Activated CD4-positive, alpha-beta T cell treated with anti-CD3 and anti-CD28 coated beads, Interleukin-2, amount 10 ng/mL, durations not matched to agents 7 days and 5 days (primary cell): Measurements from ENCODE around the gene TDRKH. TPM values are rescaled to one million over a fixed set of nuclear protein-coding genes. Genes with fewer than 3 reads are reported as not detected.
"Not testable (repeated sequence)": the region's sequence is repeated elsewhere in the genome, so short reads cannot be mapped to it uniquely, and the experiment has no call there.

ENCODE experiments used
- CTCF ChIA-PET: fragments of 350-600 bp; sonication (Branson Sonifier 250); formaldehyde crosslinking; loops from one replicate; lab custom pipeline; 2021; ENCODE audit warnings: antibody characterized with exemption; lab: Charles Lee
- POLR2A ChIA-PET: fragments of 350-600 bp; sonication (Branson Sonifier 250); formaldehyde crosslinking; loops from one replicate; lab custom pipeline; 2021; ENCODE audit warnings: antibody characterized with exemption; lab: Charles Lee
- DNase-seq: peaks from one replicate; pipeline ENCODE4 v3.0.0-alpha.2; 2020
- H3K27ac Mint-ChIP-seq: one replicate; pipeline ENCODE4 v1.8.0; 2021; ENCODE audit warnings: mild to moderate bottlenecking, moderate library complexity, mixed read lengths
- H3K27me3 Mint-ChIP-seq: one replicate; pipeline ENCODE4 v1.8.0; 2021; ENCODE audit warnings: mixed read lengths
- H3K36me3 Mint-ChIP-seq: one replicate; pipeline ENCODE4 v1.8.0; 2021; ENCODE audit warnings: low read depth, mixed read lengths
- H3K4me1 Mint-ChIP-seq: one replicate; pipeline ENCODE4 v1.8.0; 2021; ENCODE audit warnings: mixed read lengths
- H3K4me3 Mint-ChIP-seq: one replicate; pipeline ENCODE4 v1.8.0; 2021; ENCODE audit warnings: mild to moderate bottlenecking, moderate library complexity, mixed read lengths
- H3K9me3 Mint-ChIP-seq: one replicate; pipeline ENCODE4 v1.8.0; 2021; ENCODE audit warnings: mixed read lengths
- total RNA-seq, 2 experiments: library from RNA; stranded (reverse); gene quantifications; one replicate each; pipeline ENCODE4 v1.2.3, GENCODE V29; 2021

Gene TDRKH
- total RNA-seq, 2 experiments from 2014 or later, result 14.6 to 17.3 TPM

GRCh38 chr1:151737026-151737425 is 53.3 kb downstream of the TDRKH start:
- Mint-ChIP-seq H3K27me3 (no peaks in the 10 kb centered on the region), H3K27ac (no peak overlapping the region), H3K4me1 (peaks cover 2% of the 10 kb centered on the region), H3K36me3 (no peaks in the 10 kb centered on the region), H3K9me3 (peaks cover 11% of the 10 kb centered on the region), H3K4me3 (no peak overlapping the region)
- ChIA-PET CTCF (interaction anchor here (1.7 kb wide), 1 partner anchor 26 kb away, joined by 4 read pairs; the partner anchor contains the start of gene MRPL9), POLR2A (no interaction called here)
- no peak for DNase-seq

- H3K9me3 Mint-ChIP-seq, result peaks cover 11% of the 10 kb centered on the region
- H3K4me3 Mint-ChIP-seq, H3K27ac Mint-ChIP-seq, H3K27me3 Mint-ChIP-seq, H3K36me3 Mint-ChIP-seq, H3K4me1 Mint-ChIP-seq, POLR2A ChIA-PET, DNase-seq: not testable (repeated sequence)
- CTCF ChIA-PET, result interaction anchor here (0.7 to 1.8 kb wide), 5 partner anchors 10 to 1620 kb away, joined by 3 to 5 read pairs (median 3); no protein-coding TSS in a partner anchor
Measured at GRCh38 chr1:151733995-151734394, 56.3 kb downstream of the TDRKH start.

GRCh38 chr1:151733126-151733525 is 57.2 kb downstream of the TDRKH start:
- ChIA-PET POLR2A (interaction anchor here (0.6 kb wide), 1 partner anchor 9 kb away, joined by 3 read pairs; no protein-coding TSS in a partner anchor), CTCF (interaction anchor here (0.7 kb wide), 1 partner anchor 160 kb away, joined by 3 read pairs; no protein-coding TSS in a partner anchor)
- Mint-ChIP-seq H3K4me1 (no peaks in the 10 kb centered on the region), H3K4me3 (no peak overlapping the region), H3K36me3 (no peaks in the 10 kb centered on the region), H3K9me3 (peaks cover 10% of the 10 kb centered on the region), H3K27me3 (peaks cover 10% of the 10 kb centered on the region), H3K27ac (no peak overlapping the region)
- DNase-seq, result no peak

- Mint-ChIP-seq H3K4me3 (no peak overlapping the region), H3K4me1 (no peaks in the 10 kb centered on the region), H3K36me3 (no peaks in the 10 kb centered on the region), H3K27me3 (peaks cover 18% of the 10 kb centered on the region), H3K9me3 (no peaks in the 10 kb centered on the region), H3K27ac (no peak overlapping the region)
- POLR2A ChIA-PET, result no interaction called here
- no peak for DNase-seq
- CTCF ChIA-PET, result interaction anchor here (1.0 kb wide), 1 partner anchor 32 kb away, joined by 3 read pairs; no protein-coding TSS in a partner anchor
Measured at GRCh38 chr1:151729966-151730291, 60.4 kb downstream of the TDRKH start.

- Mint-ChIP-seq H3K9me3 (no peaks in the 10 kb centered on the region), H3K27me3 (peaks cover 20% of the 10 kb centered on the region), H3K4me1 (no peaks in the 10 kb centered on the region), H3K27ac (no peak overlapping the region), H3K36me3 (no peaks in the 10 kb centered on the region), H3K4me3 (no peak overlapping the region)
- ChIA-PET CTCF (interaction anchor here (1.0 to 1.5 kb wide), 2 partner anchors 33 to 42 kb away, joined by 3 to 4 read pairs; no protein-coding TSS in a partner anchor), POLR2A (no interaction called here)
- no peak for DNase-seq
Measured at GRCh38 chr1:151729157-151729965, 60.9 kb downstream of the TDRKH start.

GRCh38 chr1:151728151-151729054 is 61.9 kb downstream of the TDRKH start:
- H3K36me3 Mint-ChIP-seq, result no peaks in the 10 kb centered on the region
- no peak overlapping the region for H3K27ac Mint-ChIP-seq
- H3K27me3 Mint-ChIP-seq, result peaks cover 29% of the 10 kb centered on the region
- no peaks in the 10 kb centered on the region for H3K4me1 Mint-ChIP-seq
- H3K4me3 Mint-ChIP-seq, result no peak overlapping the region
- no peak for DNase-seq
- POLR2A ChIA-PET, result no interaction called here
- CTCF ChIA-PET, result interaction anchor here (1.4 to 1.5 kb wide), 3 partner anchors 12 to 73 kb away, joined by 3 to 4 read pairs (median 3); partner anchors contain the start of gene CELF3
- H3K9me3 Mint-ChIP-seq, result no peaks in the 10 kb centered on the region

- ChIA-PET POLR2A (no interaction called here), CTCF (interaction anchor here (0.7 to 1.2 kb wide), 2 partner anchors 11 to 21 kb away, joined by 3 to 5 read pairs; no protein-coding TSS in a partner anchor)
- no peak for DNase-seq
- no peak overlapping the region for H3K27ac Mint-ChIP-seq
- peaks cover 18% of the 10 kb centered on the region for H3K4me1 Mint-ChIP-seq
- no peak overlapping the region for H3K4me3 Mint-ChIP-seq
- H3K36me3 Mint-ChIP-seq, result no peaks in the 10 kb centered on the region
- H3K27me3 Mint-ChIP-seq, result peaks cover 58% of the 10 kb centered on the region
- H3K9me3 Mint-ChIP-seq, result no peaks in the 10 kb centered on the region
Measured at GRCh38 chr1:151723726-151724370, 66.5 kb downstream of the TDRKH start.

Other genes starting within 250 kb of the TDRKH start
- 10 to 100 TPM; 24.5 to 25.1 TPM for gene SNX27, start 178.4 kb downstream of the TDRKH start, total RNA-seq
- gene CELF3, start 73.7 kb downstream of the TDRKH start, total RNA-seq, result not detected
- gene RIIAD1, start 69.0 kb downstream of the TDRKH start, total RNA-seq, result not detected
- gene MRPL9, start 27.0 kb downstream of the TDRKH start, total RNA-seq, result 100 to 1,000 TPM; 110 to 117 TPM
- gene LINGO4, start 14.9 kb upstream of the TDRKH start, total RNA-seq, result under 1 TPM; 0.35 to 0.50 TPM
- gene RORC, start 41.3 kb upstream of the TDRKH start, total RNA-seq, result 1 to 10 TPM; 7.3 to 7.5 TPM
- gene C2CD4D, start 49.3 kb upstream of the TDRKH start, total RNA-seq, result 1 to 10 TPM in 1 of 2 experiments, under 1 TPM in 1; 0.89 to 1.1 TPM
- gene THEM5, start 63.2 kb upstream of the TDRKH start, total RNA-seq, result not detected
- 10 to 100 TPM; 33.5 to 34.0 TPM for gene THEM4, start 119.0 kb upstream of the TDRKH start, total RNA-seq
- gene S100A10, start 203.4 kb upstream of the TDRKH start, total RNA-seq, result 100 to 1,000 TPM; 561 to 662 TPM
- 100 to 1,000 TPM; 367 to 412 TPM for gene S100A11, start 246.5 kb upstream of the TDRKH start, total RNA-seq